ENCODE data around the gene MS4A1. TPM values are rescaled to one million over a fixed set of nuclear protein-coding genes. Genes with fewer than 3 reads are reported as not detected.

Gene MS4A1
- total and polyA plus RNA-seq, 2 of the 4 experiments (the other 2 are of a cell fraction) = not detected

DNA sequence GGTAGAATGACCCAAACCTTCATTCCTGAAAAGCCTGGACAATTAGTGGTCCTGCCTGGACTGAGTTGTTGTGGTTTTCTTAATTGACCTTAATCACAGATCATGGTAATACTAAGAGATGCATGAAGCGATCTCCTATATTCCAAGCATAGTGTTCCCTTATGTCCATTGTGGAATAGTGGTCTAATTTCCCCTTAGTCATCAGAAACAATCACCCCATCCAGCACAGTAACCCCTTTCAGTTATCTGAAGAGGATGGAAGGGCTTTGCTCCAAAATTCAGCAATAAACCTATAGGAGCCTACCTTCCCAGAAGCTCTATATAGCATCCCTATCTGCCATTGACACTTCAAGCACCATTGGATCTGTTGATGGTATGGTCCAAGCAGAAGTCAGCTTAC lies 33.0 kb upstream of the MS4A1 start:
- Histone ChIP-seq H3K9me1 (ENCODE audit: insufficient read depth, low read length) (no peaks in the 10 kb centered on the region), H3K18ac (ENCODE audit: low read depth, low read length) (no peak overlapping the region), H4K5ac (ENCODE audit: low read depth, low read length) (no peak overlapping the region), H2BK15ac (ENCODE audit: low read depth, low read length) (no peak overlapping the region), H3K27ac (ENCODE audit: insufficient read depth, low read length) (no peak overlapping the region), H3K9ac (ENCODE audit: low read depth, low read length) (no peak overlapping the region), H2AK5ac (ENCODE audit: low read depth, low read length) (no peak overlapping the region), H3K4me2 (ENCODE audit: low read depth, low read length) (no peak overlapping the region), H2AK9ac (replicated peaks; ENCODE audit: low read depth, low read length, poor library complexity) (no peak overlapping the region), H3K56ac (ENCODE audit: extremely low read depth, insufficient read depth, low read length) (no peak overlapping the region), H2BK5ac (ENCODE audit: low read depth, low read length, poor library complexity, severe bottlenecking) (no peak overlapping the region), H3K23ac (ENCODE audit: low read depth, low read length) (no peak overlapping the region), H3K4me1 (ENCODE audit: control insufficient read depth, insufficient read depth, low read length) (no peaks in the 10 kb centered on the region), H2AFZ (replicated peaks; ENCODE audit: low read length, poor library complexity) (no peak overlapping the region), H3K79me1 (ENCODE audit: low read depth in 1 of 2, low read length in 2 of 2) (no peaks in the 10 kb centered on the region), H3K9me3 (ENCODE audit: control insufficient read depth, insufficient read depth, low read length) (0 out of 2 replicates have a peak, but pooled peaks cover 2% of the 10 kb centered on the region), H4K20me1 (ENCODE audit: insufficient read depth, low read length) (no peaks in the 10 kb centered on the region), H3K4me3 (ENCODE audit: insufficient read depth, low read depth, low read length) (no peak overlapping the region), H2BK20ac (ENCODE audit: low read depth, low read length) (no peak overlapping the region), H3K4ac (ENCODE audit: low read depth, low read length) (no peak overlapping the region), H4K91ac (ENCODE audit: insufficient read depth, low read depth, low read length) (no peak overlapping the region), H3K36me3 (ENCODE audit: control insufficient read depth, insufficient read depth, low read length) (no peaks in the 10 kb centered on the region), H2BK120ac (ENCODE audit: low read depth, low read length) (no peak overlapping the region), H3K14ac (replicated peaks; ENCODE audit: low read depth, low read length) (no peak overlapping the region), H4K8ac (ENCODE audit: low read depth in 2 of 2, low read length in 2 of 2) (no peak overlapping the region), H3K27me3 (ENCODE audit: control insufficient read depth, insufficient read depth, low read length) (no peaks in the 10 kb centered on the region)
- intact Hi-C loops (cut with micrococcal nuclease) = no loop called here
- no CpG with 5 or more reads among the region's 1 CpG for WGBS, 2 experiments (ENCODE audit: extremely low coverage in 2 of 2, insufficient read length in 1 of 2)
- dilution Hi-C loops (cut with HindIII; ENCODE audit: low sequenced_read_pairs, unreplicated experiment) = no loop called here
- POLR2A ChIA-PET (ENCODE audit: unreplicated experiment) = no interaction called here
- DNase-seq (no peak), ATAC-seq (ENCODE audit: low read depth) (no peak)
- no TSS peak for BruUV-seq (replicated peaks)
- in situ Hi-C loops (cut with MboI; ENCODE audit: low sequenced_read_pairs) = no loop called here
- CTCF ChIA-PET = no interaction called here
- TF ChIP-seq POLR2A (IDR thresholded peaks at IDR 0.05; ENCODE audit: low read depth, low read length) (no peak), MAFK (IDR thresholded peaks at IDR 0.05; ENCODE audit: low read depth, low read length) (peak; percentile 35; the same call in 1 of the 2 replicates)
